Activated CD4-positive, alpha-beta T cell treated with anti-CD3 and anti-CD28 coated beads for 48 hours (primary cell): ENCODE results near the gene RFC2.
"Not testable (repeated sequence)": the region's sequence is repeated elsewhere in the genome, so short reads cannot be mapped to it uniquely, and the experiment has no call there.

Experiments used
- DNase-seq: peaks from one replicate; pipeline ENCODE4 v3.0.0-alpha.2; 2020

Gene RFC2

DNA sequence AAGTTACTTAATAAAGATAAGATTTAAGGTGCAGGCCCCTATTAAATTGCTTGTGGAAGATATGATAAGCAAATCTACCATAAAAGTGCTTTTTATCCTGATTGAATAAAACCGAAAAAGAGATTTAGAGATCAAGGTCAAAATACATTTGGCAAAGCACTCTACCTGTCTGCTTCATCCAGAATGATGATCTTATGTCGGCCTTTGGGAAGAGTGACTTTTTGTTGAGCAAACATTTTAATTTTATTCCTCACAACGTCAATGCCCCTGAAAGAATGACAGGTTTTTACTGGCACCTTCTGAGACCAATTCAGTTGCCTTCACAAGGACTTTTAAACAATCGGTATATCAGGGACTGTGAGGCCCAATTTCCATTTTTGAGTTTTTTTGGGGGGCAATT, 7.7 kb downstream of the RFC2 start:
- DNase-seq, result no peak

DNA sequence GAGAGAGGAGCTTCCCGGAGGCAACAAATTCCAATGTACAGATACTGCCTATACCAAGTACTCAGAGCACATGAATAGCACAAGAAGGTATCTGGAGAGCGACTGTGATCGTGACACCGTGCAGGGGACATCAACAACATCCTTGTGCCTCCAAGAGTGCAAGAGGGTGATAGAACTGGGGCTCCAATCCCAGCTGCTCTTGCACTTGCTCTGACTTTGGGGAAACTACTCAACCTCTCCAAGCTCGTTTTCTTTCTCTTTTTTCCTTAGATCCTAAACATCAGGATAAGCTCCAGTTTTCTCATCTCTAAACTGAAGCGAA, 12.1 kb downstream of the RFC2 start:
- no peak for DNase-seq

GRCh38 chr7:74240482-74240881, 13.7 kb downstream of the RFC2 start:
- no peak for DNase-seq

DNA sequence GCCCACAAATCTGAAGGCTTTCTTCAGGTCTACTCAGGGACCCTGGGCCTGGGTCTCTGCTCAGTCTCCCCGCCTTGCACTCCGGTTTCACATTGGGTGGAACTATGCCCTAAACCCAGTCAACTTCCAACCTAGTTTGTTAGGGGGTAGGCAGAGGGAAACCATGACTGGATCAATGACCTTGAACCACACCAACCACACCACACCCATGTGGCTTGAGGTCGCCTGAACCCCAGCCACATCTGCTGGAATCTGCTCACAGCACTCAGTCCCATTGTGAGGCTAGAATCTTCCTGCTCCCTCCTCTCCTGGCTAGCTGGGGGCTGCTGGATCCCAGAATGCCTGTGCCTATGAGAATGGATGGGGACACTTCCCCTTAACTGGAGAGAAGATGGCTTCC, 17.9 kb downstream of the RFC2 start:
- no peak for DNase-seq

- no peak for DNase-seq
Measured at GRCh38 chr7:74235518-74236268, 18.5 kb downstream of the RFC2 start.

DNA sequence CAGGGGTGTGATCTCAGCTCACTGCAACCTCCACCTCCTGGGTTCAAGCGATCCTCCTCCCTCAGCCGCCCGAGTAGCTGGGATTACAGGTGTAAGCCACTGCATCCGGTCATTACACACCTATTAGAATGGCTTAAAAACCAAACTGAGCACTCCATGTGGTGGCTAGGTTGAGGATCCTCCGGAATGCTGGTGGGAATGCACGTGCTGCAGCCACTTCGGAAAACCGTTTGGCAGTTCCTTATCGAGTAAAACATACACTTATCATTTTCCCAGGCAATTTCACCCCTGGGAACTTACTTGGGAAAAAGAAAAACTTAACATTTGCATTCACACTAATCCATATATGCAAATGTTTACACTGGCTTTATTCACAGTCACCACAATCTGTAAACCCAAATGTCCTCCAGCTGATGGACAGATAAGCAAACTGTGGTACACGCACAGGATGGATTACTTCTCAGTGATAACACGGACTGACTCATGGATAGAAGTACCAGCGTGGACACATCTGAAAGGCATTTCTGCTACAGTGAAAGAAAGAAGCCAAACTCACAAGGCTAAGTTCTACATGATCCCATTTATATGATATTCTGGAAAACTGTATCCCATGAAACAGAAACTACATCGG, 20.4 kb downstream of the RFC2 start:
- DNase-seq, result no peak

GRCh38 chr7:74231232-74231590, 23.0 kb downstream of the RFC2 start:
- DNase-seq, result no peak

- no peak for DNase-seq
Measured at GRCh38 chr7:74230446-74231231, 23.6 kb downstream of the RFC2 start.

GRCh38 chr7:74228951-74229900, 25.0 kb downstream of the RFC2 start:
- no peak for DNase-seq

DNA sequence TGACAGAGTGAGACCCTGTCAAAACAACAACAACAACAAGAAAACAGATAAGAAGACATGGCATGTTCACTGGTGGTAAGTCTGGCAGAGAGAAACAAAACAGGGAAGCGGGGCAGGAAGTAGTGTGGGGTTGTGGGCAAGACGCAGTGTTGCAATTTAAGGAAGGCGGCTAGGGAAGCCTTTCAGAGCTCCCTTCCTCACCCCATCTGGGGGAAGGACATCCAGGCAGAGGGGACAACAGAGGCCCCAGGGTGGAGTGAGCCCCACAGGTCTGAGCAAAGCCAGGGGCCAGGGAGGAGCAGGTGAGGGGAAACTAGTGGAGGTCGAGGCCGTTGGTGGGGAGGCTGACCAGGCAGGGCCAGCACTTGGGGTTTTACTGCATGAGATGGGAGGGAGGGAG, 27.6 kb downstream of the RFC2 start:
- no peak for DNase-seq

- DNase-seq, result no peak
Measured at GRCh38 chr7:74225400-74225799, 28.8 kb downstream of the RFC2 start.

- DNase-seq, result not testable (repeated sequence)
Measured at GRCh38 chr7:74224907-74225306, 29.3 kb downstream of the RFC2 start.

- no peak for DNase-seq
Measured at GRCh38 chr7:74224511-74224832, 29.7 kb downstream of the RFC2 start.

DNA sequence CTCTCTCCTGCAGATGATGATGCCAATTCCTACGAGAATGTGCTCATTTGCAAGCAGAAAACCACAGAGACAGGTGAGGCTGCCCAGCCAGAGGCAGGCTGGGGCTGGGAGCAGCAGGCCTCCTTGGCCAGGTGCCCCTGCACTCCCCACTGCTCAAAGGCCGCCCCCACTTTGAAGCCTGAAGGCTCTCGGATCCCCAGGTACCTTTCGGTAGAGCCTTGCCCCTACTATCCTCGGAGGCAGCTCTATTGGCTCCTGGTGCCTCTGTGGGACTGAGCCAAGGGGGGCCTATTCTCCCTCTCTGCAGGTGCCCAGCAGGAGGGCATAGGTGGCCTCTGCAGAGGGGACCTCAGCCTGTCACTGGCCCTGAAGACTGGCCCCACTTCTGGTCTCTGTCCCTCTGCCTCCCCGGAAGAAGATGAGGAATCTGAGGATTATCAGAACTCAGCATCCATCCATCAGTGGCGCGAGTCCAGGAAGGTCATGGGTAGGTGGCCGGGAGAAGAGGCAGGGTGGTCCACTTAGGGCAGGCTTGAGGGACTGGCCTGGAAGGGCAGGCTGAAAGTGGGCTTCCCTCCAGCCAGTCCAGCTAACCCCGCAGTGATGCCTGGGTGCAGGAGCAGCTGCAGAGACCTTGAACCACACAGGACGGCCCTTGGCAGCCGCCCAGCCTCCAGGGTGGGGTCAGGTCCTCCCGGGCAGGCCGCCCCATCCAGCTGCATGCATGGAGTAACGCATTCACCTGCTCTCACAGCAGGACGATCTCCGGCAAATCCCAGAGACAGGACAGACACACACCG, 30.3 kb downstream of the RFC2 start:
- no peak for DNase-seq

- no peak for DNase-seq
Measured at GRCh38 chr7:74222851-74223710, 31.1 kb downstream of the RFC2 start.

DNA sequence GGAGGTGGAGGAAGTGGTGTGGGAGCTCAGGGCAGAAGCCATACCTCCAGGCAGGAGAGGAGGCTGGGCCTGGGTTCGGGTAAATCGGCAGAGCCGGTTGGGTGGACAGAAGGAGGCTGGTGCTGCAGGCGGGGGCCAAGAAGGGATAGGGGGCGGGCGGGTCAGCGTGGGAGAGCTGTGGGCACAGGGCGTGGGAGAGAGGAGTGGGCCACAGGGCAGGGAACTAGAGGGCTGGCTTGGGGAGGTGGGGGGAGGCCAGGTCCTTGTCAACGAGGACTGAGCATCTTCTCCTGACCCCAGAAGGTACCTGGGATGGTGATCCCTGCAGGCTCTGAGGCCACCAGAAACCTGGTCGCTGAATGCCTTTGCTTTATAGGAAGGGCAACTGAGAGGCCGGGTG, 32.5 kb downstream of the RFC2 start:
- no peak for DNase-seq

DNA sequence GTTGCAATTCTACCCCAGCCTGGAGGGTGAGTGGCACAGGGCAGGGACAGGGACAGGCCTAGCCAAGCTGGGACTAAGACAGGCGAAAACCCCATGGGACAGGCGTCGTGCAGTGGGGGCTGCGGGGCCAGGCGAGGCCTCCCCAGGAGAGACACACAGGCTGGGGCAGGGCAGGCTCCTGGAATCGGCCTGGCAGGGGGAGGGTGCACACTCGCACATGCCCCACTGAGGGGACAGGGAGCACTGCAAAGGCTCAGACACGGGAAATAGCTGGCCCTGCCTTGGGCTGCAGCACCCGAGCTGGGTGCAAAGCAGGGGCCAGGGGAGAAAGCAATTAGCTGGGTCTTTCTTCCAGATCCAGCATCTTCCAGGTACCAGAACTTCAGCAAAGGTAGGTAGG, 34.0 kb downstream of the RFC2 start:
- DNase-seq, result no peak

DNA sequence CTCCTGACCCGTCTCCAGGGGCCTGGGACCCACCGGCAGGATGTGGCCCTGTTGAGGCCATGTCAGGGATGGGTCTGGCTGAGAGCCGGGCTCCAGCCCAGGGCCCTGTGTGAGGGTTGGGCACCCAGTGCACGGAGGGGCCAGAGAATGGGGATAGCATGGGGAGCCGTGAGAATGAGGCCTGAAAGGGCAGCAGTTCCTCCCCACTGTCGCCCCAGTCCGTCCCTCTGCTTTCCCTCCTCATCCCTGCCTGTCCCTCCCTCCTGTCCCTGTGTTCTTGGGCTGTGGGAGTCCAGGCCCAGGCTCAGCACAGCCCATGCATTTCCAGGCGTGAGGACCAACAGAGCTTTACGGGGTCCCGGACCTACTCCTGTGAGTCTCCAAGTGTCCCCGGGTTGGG, 34.8 kb downstream of the RFC2 start:
- no peak for DNase-seq

DNA sequence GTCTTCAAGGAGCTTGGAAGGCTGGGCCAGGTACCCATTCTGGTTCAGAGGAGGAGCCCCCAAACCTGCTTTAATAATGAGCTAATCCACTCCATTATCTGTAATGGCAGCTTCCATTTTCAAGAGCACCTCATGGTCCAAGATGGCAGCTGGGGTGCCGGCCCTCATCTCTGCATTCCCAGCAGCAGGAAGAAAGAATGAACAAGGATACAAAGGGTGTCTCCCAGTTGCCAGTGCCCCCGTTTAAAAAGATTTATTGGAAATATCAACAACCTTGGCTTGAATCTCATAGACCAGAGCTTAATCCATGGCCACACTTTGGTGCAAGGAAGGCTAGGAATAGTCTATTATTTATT, 35.9 kb downstream of the RFC2 start:
- DNase-seq, result no peak

DNA sequence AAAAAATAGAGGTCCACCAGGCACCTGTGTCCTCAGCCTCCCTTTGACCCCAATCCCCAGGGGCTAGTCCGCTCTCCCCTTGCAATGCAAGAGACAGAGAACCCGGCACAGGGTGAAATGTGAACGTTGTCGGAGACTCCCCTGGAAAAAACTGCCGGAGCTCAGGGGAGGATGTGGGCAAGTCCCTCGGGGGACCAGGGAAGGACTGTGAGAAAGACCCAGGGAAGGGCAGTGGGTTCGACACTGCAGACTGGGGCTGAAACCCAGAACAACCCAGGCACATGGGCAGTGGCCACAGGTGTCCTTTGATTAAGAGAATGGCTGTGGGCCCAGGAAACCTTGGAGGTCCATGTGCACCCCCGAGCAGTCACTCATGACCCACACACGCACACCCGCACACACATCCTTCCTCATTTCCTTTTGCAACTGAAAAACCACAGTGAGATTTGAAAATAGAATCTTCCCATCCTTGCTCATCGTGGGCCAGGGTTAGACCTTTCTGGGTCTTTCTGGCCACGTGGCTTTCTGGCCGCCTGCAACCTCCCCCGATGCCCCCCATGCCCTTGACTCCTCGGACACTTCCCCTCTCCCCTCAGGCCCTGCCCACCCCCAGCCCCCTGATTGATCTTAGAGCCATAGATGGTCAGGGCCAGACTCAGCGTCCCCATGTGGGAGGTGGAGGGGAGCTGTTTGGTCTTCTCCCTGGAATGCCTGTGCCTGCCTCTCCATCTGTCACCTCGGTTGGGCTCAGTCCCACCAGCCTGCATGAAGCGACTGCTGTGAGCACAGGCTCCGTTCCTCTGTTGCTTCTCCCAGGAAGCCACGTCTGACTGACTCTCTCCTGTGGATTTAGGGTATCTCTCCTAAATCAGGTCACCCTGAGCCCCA, 36.5 kb downstream of the RFC2 start:
- DNase-seq, result no peak
